HCT116 (cell line): ENCODE measurements around the gene ANKRD44. TPM values are rescaled to one million over a fixed set of nuclear protein-coding genes. Genes with fewer than 3 reads are reported as not detected.

ENCODE experiments used
- ATAC-seq: fragments of 200-7000 bp; cut with Tn5 transposase; 2 replicates; pipeline ENCODE4 v1.9.1; 2020; ENCODE audit warnings: mild to moderate bottlenecking, moderate library complexity
- BruUV-seq: library from RNA; stranded (reverse); fragments of 400-500 nt; replicated peaks from 2 replicates; lab custom pipeline; 2021; lab: Mats Ljungman, UMichigan
- CTCF ChIA-PET: fragments of 300-600 bp; sonication (Branson Sonifier 250); formaldehyde crosslinking; loops from one replicate; lab custom pipeline; 2021; ENCODE audit warnings: antibody characterized with exemption; lab: Charles Lee
- POLR2A ChIA-PET: fragments of 300-600, 350-600 bp; sonication (Branson Sonifier 250); formaldehyde crosslinking; loops from one replicate; lab custom pipeline; 2021; ENCODE audit warnings: antibody characterized with exemption; lab: Charles Lee
- RAD21 ChIA-PET, 2 experiments: fragments of 300-600 bp; sonication (Branson Sonifier 250); formaldehyde crosslinking; loops; one replicate each; lab custom pipeline; 2023; ENCODE audit warnings: low total read pairs in 2 of 2; ENCODE audit not compliant: uncharacterized antibody in 2 of 2, unreplicated experiment in 2 of 2, low non-redundant PET in 1 of 2; lab: Charles Lee
- DNase-seq: peaks from one replicate; pipeline ENCODE4 v3.0.0-alpha.2; 2010; ENCODE audit warnings: low read depth, low spot score
- H2AFZ ChIP-seq: fragments of 200-600 bp; shearing (Covaris generic), sonication (generic); 2 replicates; pipeline ENCODE4 v1.6.1; 2017; ENCODE audit warnings: low read depth, mixed run types, mixed read lengths, antibody characterized with exemption, low read length; ENCODE audit not compliant: poor library complexity, severe bottlenecking
- H3K27ac ChIP-seq: 2 replicates; pipeline ENCODE4 v1.5.1; 2012; ENCODE audit warnings: low read depth, low read length
- H3K27me3 ChIP-seq: fragments of 200-600 bp; sonication (generic); 2 replicates; pipeline ENCODE4 v1.6.1; 2016; ENCODE audit warnings: mixed run types, low read length, mixed read lengths; ENCODE audit not compliant: insufficient read depth
- H3K36me3 ChIP-seq, 2 experiments: fragments of 200-500 bp in 1 of 2; fragments of 200-600 bp in 1 of 2; sonication (Bioruptor generic) in 1 of 2; sonication (generic) in 1 of 2; 2 replicates each; pipeline versions ENCODE4 v1.5.1 to v1.6.1; 2014 to 2016; ENCODE audit warnings: low read length in 2 of 2, inconsistent platforms in 1 of 2, mixed read lengths in 1 of 2, mixed run types in 1 of 2; ENCODE audit not compliant: insufficient read depth in 2 of 2, control insufficient read depth in 1 of 2
- H3K4me1 ChIP-seq, 2 experiments: fragments of 200-600 bp in 1 of 2; sonication (generic) in 1 of 2; 2 replicates each; pipeline versions ENCODE4 v1.5.1 to v1.6.1; 2012 to 2017; ENCODE audit warnings: low read length in 2 of 2, inconsistent platforms in 1 of 2, mild to moderate bottlenecking in 1 of 2, mixed read lengths in 1 of 2, mixed run types in 1 of 2, moderate library complexity in 1 of 2; ENCODE audit not compliant: insufficient read depth in 2 of 2, control insufficient read depth in 1 of 2
- H3K4me2 ChIP-seq: fragments of 200-600 bp; sonication (generic); 2 replicates; pipeline ENCODE4 v1.6.1; 2017; ENCODE audit warnings: mixed run types, low read length, mixed read lengths
- H3K4me3 ChIP-seq, 2 experiments: fragments of 200-600 bp in 1 of 2; sonication (generic) in 1 of 2; replicated peaks in 1 of 2; 2 replicates each; pipeline ENCODE4 v1.5.1; 2011 to 2016; ENCODE audit warnings: low read length in 2 of 2, control low read depth in 1 of 2, low read depth in 1 of 2, mild to moderate bottlenecking in 1 of 2, mixed read lengths in 1 of 2, mixed run types in 1 of 2
- H3K79me2 ChIP-seq: fragments of 200-600 bp; sonication (generic); 2 replicates; pipeline ENCODE4 v1.6.1; 2017; ENCODE audit warnings: mild to moderate bottlenecking, mixed run types, low read length, moderate library complexity, mixed read lengths; ENCODE audit not compliant: insufficient read depth
- H3K9ac ChIP-seq: fragments of 200-600 bp; sonication (generic); 2 replicates; pipeline ENCODE4 v1.6.1; 2016; ENCODE audit warnings: low read length, mixed read lengths
- H3K9me2 ChIP-seq: fragments of 200-600 bp; sonication (generic), shearing (Covaris generic); 2 replicates; pipeline ENCODE4 v1.6.1; 2017; ENCODE audit warnings: mixed run types, mild to moderate bottlenecking, moderate library complexity; ENCODE audit not compliant: insufficient read depth
- H3K9me3 ChIP-seq, 2 experiments: fragments of 200-500 bp in 1 of 2; fragments of 200-600 bp in 1 of 2; sonication (Bioruptor generic) in 1 of 2; sonication (generic) in 1 of 2; 2 replicates each; pipeline ENCODE4 v1.6.1; 2014 to 2017; ENCODE audit warnings: low read length in 2 of 2, mixed read lengths in 2 of 2, inconsistent platforms in 1 of 2, low read depth in 1 of 2, mild to moderate bottlenecking in 1 of 2, mixed run types in 1 of 2, moderate library complexity in 1 of 2; ENCODE audit not compliant: control insufficient read depth in 1 of 2, insufficient read depth in 1 of 2
- H4K20me1 ChIP-seq: fragments of 200-600 bp; sonication (generic), shearing (Covaris generic); 2 replicates; pipeline ENCODE4 v1.6.1; 2017; ENCODE audit warnings: mixed run types, mild to moderate bottlenecking, moderate library complexity; ENCODE audit not compliant: insufficient read depth
- CEBPB ChIP-seq: IDR thresholded peaks from 2 replicates; pipeline ENCODE4 v1.6.1; 2012; ENCODE audit warnings: low read depth
- EZH2phosphoT487 ChIP-seq: fragments of 200-600 bp; IDR thresholded peaks from 2 replicates; pipeline ENCODE4 v1.6.1; 2018; ENCODE audit warnings: antibody characterized with exemption, borderline replicate concordance
- POLR2AphosphoS5 ChIP-seq: IDR thresholded peaks from 2 replicates; pipeline ENCODE4 v1.6.1; 2011; ENCODE audit warnings: mild to moderate bottlenecking, low read depth, low read length, moderate library complexity
- RAD21 ChIP-seq: IDR thresholded peaks from 2 replicates; pipeline ENCODE4 v1.6.1; 2012; ENCODE audit warnings: low read depth, mild to moderate bottlenecking
- SRF ChIP-seq: IDR thresholded peaks from 2 replicates; pipeline ENCODE4 v1.6.1; 2012; ENCODE audit warnings: low read depth
- YY1 ChIP-seq: IDR thresholded peaks from 2 replicates; pipeline ENCODE4 v1.6.1; 2011; ENCODE audit warnings: low read length, low read depth, moderate library complexity, mild to moderate bottlenecking; ENCODE audit not compliant: insufficient replicate concordance; ENCODE audit errors: extremely low read depth
- intact Hi-C: fragments of 100-400 bp; cut with micrococcal nuclease; formaldehyde crosslinking; loops from 2 replicates; pipeline ENCODE4 v1.10.0; 2022
- total RNA-seq: library from RNA; stranded (reverse); gene quantifications from one replicate; pipeline ENCODE4 v1.2.1, GENCODE V29; 2021; ENCODE audit not compliant: unreplicated experiment
- TF ChIP-seq, protein P1 (sequence below): IDR thresholded peaks from 2 replicates; pipeline ENCODE4 v1.6.1; 2012
- TF ChIP-seq, protein P2 (sequence below): IDR thresholded peaks from 2 replicates; pipeline ENCODE4 v1.6.1; 2012; ENCODE audit warnings: low read depth

ANKRD44 gene
- total RNA-seq, 1 experiment from 2014 or later: 2.7 TPM

DNA sequence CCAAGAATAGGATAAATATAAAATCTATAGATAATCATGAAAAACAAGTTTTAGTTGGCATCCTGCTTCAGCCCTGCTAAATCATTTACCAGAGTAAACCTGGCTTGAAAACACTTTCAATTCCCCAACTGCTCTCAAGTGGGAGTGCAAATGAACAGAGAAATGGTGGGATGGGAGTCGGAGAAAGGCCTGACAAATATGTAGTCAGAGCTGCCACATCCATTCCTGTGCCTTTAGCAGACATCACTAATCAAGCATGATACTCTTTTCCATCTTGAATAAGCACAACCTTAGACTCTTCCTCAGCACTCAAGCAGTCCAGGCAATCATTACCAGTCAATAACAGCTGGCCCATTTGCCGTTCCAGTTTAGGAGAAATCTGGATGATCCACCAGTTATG is 101.3 kb downstream of the ANKRD44 start:
- TF ChIP-seq YY1 (no peak), EZH2phosphoT487 (no peak), SRF (no peak), RAD21 (no peak), CEBPB (no peak), POLR2AphosphoS5 (no peak)
- TF ChIP-seq, protein P1, sequence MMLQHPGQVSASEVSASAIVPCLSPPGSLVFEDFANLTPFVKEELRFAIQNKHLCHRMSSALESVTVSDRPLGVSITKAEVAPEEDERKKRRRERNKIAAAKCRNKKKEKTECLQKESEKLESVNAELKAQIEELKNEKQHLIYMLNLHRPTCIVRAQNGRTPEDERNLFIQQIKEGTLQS: no peak
- TF ChIP-seq, protein P2, sequence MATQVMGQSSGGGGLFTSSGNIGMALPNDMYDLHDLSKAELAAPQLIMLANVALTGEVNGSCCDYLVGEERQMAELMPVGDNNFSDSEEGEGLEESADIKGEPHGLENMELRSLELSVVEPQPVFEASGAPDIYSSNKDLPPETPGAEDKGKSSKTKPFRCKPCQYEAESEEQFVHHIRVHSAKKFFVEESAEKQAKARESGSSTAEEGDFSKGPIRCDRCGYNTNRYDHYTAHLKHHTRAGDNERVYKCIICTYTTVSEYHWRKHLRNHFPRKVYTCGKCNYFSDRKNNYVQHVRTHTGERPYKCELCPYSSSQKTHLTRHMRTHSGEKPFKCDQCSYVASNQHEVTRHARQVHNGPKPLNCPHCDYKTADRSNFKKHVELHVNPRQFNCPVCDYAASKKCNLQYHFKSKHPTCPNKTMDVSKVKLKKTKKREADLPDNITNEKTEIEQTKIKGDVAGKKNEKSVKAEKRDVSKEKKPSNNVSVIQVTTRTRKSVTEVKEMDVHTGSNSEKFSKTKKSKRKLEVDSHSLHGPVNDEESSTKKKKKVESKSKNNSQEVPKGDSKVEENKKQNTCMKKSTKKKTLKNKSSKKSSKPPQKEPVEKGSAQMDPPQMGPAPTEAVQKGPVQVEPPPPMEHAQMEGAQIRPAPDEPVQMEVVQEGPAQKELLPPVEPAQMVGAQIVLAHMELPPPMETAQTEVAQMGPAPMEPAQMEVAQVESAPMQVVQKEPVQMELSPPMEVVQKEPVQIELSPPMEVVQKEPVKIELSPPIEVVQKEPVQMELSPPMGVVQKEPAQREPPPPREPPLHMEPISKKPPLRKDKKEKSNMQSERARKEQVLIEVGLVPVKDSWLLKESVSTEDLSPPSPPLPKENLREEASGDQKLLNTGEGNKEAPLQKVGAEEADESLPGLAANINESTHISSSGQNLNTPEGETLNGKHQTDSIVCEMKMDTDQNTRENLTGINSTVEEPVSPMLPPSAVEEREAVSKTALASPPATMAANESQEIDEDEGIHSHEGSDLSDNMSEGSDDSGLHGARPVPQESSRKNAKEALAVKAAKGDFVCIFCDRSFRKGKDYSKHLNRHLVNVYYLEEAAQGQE: no peak
- TF ChIP-seq, all 23 proteins: peak for 0
- Histone ChIP-seq H3K9me2 (no peaks in the 10 kb centered on the region), H2AFZ (no peak overlapping the region), H3K27me3 (no peaks in the 10 kb centered on the region), H3K9ac (no peak overlapping the region), H3K79me2 (no peaks in the 10 kb centered on the region), H3K4me2 (no peak overlapping the region), H3K27ac (no peak overlapping the region), H4K20me1 (no peaks in the 10 kb centered on the region), H3K4me1 (no peaks in the 10 kb centered on the region), H3K36me3 (no peaks in the 10 kb centered on the region), H3K4me3 (no peak overlapping the region), H3K9me3 (no peaks in the 10 kb centered on the region)
- no peak for ATAC-seq
- POLR2A ChIA-PET: no interaction called here
- intact Hi-C loops: no loop called here
- DNase-seq: no peak
- BruUV-seq: no TSS peak
- RAD21 ChIA-PET: no interaction called here
- CTCF ChIA-PET: no interaction called here
